ENCODE data around the gene SCAF4. TPM values are rescaled to one million over a fixed set of nuclear protein-coding genes. Genes with fewer than 3 reads are reported as not detected.
A peak's percentile ranks its signal among the peaks of the same experiment; 100 is the strongest.

Gene SCAF4
- total and polyA plus RNA-seq, 9 of the 15 experiments (the other 6 are each of a cell fraction or from before 2014, with no cell fraction given), result 2.3 to 55.7 (median 17.2) TPM

GRCh38 chr21:31731857-31732596, at the start of gene SCAF4 (continued):
- TF ChIP-seq FUS (optimal IDR thresholded peaks at IDR 0.05; ENCODE audit: low read depth, low read length), result peak; percentile 7
- TF ChIP-seq ZC3H4 (CRISPR knock-in tag; IDR thresholded peaks at IDR 0.05; ENCODE audit: borderline replicate concordance), result 0 out of 2 replicates have a peak, but pooled peaks have one; percentile 84
- TF ChIP-seq ZNF24 (IDR thresholded peaks at IDR 0.05), result peak; percentile 35; the same call in 1 of the 2 replicates
- no peak for TF ChIP-seq DDX20 (tag; IDR thresholded peaks at IDR 0.05; ENCODE audit: low read depth)
- TF ChIP-seq ZFX (CRISPR knock-in tag; IDR thresholded peaks at IDR 0.05), result peak; percentile 86
- peak; percentile 46; the same call in 1 of the 2 replicates for TF ChIP-seq MBD2 (IDR thresholded peaks at IDR 0.05; ENCODE audit: borderline replicate concordance, low read depth)
- TF ChIP-seq TBP (optimal IDR thresholded peaks at IDR 0.05; ENCODE audit: low read depth, low read length), result peak; percentile 81
- TF ChIP-seq U2AF1 (optimal IDR thresholded peaks at IDR 0.05; ENCODE audit: low read depth, low read length), result peak; percentile 8
- no peak for TF ChIP-seq ZEB2 (IDR thresholded peaks at IDR 0.05)
- peak in 1 of 2 experiments; percentile 94; a peak in 2 of 4 replicates for TF ChIP-seq ZNF639 (CRISPR knock-in tag; conservative IDR thresholded peaks at IDR 0.05 in 1 of 2, IDR thresholded peaks at IDR 0.05 in 1 of 2)
- 0 out of 2 replicates have a peak, but pooled peaks have one; percentile 35 for TF ChIP-seq NFIC (IDR thresholded peaks at IDR 0.05)
- TF ChIP-seq HMGXB4 (CRISPR knock-in tag; IDR thresholded peaks at IDR 0.05), result 0 out of 2 replicates have a peak, but pooled peaks have one; percentile 44
- peak; percentile 35; the same call in 1 of the 2 replicates for TF ChIP-seq ZBTB9 (CRISPR knock-in tag; IDR thresholded peaks at IDR 0.05)
- no peak for TF ChIP-seq ARNT (IDR thresholded peaks at IDR 0.05)
- TF ChIP-seq RHOXF2B (CRISPR knock-in tag; conservative IDR thresholded peaks at IDR 0.05), result peak; percentile 81; the same call in 1 of the 2 replicates
- TF ChIP-seq HDAC1 (IDR thresholded peaks at IDR 0.05), result peak in 1 of 2 experiments; percentile 40; a peak in 2 of 4 replicates
- no peak for TF ChIP-seq BDP1 (IDR thresholded peaks at IDR 0.05; ENCODE audit: insufficient read depth, insufficient read length)
- peak; percentile 40; the same call in 1 of the 2 replicates for TF ChIP-seq CBX5 (IDR thresholded peaks at IDR 0.05; ENCODE audit: borderline replicate concordance, low read depth)
- TF ChIP-seq THAP7 (CRISPR knock-in tag; IDR thresholded peaks at IDR 0.05), result peak; percentile 17; the same call in 1 of the 2 replicates
- no peak for TF ChIP-seq FOSL1 (tag; conservative IDR thresholded peaks at IDR 0.05)
- TF ChIP-seq HNRNPLL (IDR thresholded peaks at IDR 0.05; ENCODE audit: low read depth, low read length, poor library complexity, severe bottlenecking), result peak; percentile 33

Data from K562 (cell line).